Measurements from ENCODE around the gene PER2. TPM values are rescaled to one million over a fixed set of nuclear protein-coding genes. Genes with fewer than 3 reads are reported as not detected.

Gene PER2
- total and polyA plus RNA-seq, 9 of the 15 experiments (the other 6 are each of a cell fraction or from before 2014, with no cell fraction given) = 1.1 to 10.3 (median 2.9) TPM

DNA sequence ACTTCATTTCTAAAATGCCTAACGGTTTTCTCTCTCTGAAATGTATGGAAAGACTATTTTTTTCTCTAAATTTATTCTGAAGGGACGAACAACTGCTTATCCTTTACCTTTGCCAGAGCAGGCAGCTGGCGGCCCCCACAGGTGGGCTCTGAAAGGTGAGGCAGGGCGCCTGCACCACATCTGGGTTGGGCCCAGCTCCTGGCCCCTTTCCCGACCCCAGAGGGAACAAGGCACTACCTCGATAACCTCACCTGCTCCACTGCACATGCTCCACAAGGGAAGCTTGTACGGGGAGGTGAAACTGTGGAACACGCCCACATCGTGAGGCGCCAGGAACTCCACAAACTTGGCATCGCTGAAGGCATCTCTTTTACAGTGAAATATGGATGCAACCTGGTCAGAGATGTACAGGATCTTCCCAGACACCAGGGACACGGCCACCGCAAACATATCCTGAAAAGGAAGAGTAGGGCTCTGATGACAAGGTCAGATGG lies 17.3 kb downstream of the PER2 start (continued):
- TF ChIP-seq, protein P1, sequence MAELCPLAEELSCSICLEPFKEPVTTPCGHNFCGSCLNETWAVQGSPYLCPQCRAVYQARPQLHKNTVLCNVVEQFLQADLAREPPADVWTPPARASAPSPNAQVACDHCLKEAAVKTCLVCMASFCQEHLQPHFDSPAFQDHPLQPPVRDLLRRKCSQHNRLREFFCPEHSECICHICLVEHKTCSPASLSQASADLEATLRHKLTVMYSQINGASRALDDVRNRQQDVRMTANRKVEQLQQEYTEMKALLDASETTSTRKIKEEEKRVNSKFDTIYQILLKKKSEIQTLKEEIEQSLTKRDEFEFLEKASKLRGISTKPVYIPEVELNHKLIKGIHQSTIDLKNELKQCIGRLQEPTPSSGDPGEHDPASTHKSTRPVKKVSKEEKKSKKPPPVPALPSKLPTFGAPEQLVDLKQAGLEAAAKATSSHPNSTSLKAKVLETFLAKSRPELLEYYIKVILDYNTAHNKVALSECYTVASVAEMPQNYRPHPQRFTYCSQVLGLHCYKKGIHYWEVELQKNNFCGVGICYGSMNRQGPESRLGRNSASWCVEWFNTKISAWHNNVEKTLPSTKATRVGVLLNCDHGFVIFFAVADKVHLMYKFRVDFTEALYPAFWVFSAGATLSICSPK (IDR thresholded peaks at IDR 0.05; ENCODE audit: borderline replicate concordance) = no peak
- TF ChIP-seq TCF7L2 (IDR thresholded peaks at IDR 0.05; ENCODE audit: low read depth, low read length) = no peak
- TF ChIP-seq, protein P2, sequence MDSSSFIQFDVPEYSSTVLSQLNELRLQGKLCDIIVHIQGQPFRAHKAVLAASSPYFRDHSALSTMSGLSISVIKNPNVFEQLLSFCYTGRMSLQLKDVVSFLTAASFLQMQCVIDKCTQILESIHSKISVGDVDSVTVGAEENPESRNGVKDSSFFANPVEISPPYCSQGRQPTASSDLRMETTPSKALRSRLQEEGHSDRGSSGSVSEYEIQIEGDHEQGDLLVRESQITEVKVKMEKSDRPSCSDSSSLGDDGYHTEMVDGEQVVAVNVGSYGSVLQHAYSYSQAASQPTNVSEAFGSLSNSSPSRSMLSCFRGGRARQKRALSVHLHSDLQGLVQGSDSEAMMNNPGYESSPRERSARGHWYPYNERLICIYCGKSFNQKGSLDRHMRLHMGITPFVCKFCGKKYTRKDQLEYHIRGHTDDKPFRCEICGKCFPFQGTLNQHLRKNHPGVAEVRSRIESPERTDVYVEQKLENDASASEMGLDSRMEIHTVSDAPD (CRISPR knock-in tag; IDR thresholded peaks at IDR 0.05) = no peak

DNA sequence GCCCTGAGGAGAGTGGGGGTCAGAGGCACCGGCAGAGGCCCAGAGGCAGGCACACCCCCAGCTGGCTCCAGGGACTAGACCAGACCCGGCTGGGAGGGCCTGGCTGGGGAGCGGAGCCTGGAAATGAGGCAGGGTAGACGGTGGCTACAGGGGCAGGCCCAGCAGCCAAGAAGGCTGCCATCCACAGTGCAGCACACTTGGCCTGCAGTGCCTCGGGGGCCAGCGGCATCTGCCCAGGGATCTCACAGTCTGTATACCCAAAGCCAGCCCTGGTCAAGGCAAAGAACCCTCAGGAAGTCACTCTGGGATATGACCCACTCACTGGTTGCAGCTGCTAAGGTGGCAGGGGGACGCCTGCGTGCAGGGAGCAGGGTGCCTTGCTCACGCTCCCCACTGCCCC lies 17.8 kb downstream of the PER2 start:
- Histone ChIP-seq H2AFZ (ENCODE audit: low read depth, low read length) (no peak overlapping the region), H3K9me3 (replicated peaks; ENCODE audit: control insufficient read depth, insufficient read depth, low read depth, low read length) (no peaks in the 10 kb centered on the region), H3K36me3 (ENCODE audit: control insufficient read depth, insufficient read depth, low read length) (peaks cover 43% of the 10 kb centered on the region; the same call in 1 of the 3 replicates), H3K4me2 (ENCODE audit: insufficient read depth, low read length) (no peak overlapping the region), H3K27ac (ENCODE audit: extremely low read depth, low read depth, low read length) (no peak overlapping the region), H3K79me2 (ENCODE audit: control insufficient read depth, insufficient read depth, low read length) (no peaks in the 10 kb centered on the region), H3K4me1 (replicated peaks in 1 of 2; ENCODE audit: control insufficient read depth in 2 of 2, insufficient read depth in 2 of 2, low read length in 2 of 2) (no peaks in the 10 kb centered on the region; a peak in 1 of 5 replicates), H3K9ac (ENCODE audit: insufficient read depth in 1 of 2, low read depth in 2 of 2, low read length in 2 of 2) (no peak overlapping the region), H3K27me3 (ENCODE audit: control insufficient read depth in 2 of 2, insufficient read depth in 2 of 2, low read length in 2 of 2) (no peaks in the 10 kb centered on the region), H4K20me1 (replicated peaks; ENCODE audit: control insufficient read depth, insufficient read depth, low read length) (no peaks in the 10 kb centered on the region), H3K9me1 (ENCODE audit: control insufficient read depth, insufficient read depth, low read length) (no peaks in the 10 kb centered on the region), H3K4me3 (no peak overlapping the region)
- intact Hi-C loops (cut with micrococcal nuclease) = no loop called here
- TF ChIP-seq, protein P3, sequence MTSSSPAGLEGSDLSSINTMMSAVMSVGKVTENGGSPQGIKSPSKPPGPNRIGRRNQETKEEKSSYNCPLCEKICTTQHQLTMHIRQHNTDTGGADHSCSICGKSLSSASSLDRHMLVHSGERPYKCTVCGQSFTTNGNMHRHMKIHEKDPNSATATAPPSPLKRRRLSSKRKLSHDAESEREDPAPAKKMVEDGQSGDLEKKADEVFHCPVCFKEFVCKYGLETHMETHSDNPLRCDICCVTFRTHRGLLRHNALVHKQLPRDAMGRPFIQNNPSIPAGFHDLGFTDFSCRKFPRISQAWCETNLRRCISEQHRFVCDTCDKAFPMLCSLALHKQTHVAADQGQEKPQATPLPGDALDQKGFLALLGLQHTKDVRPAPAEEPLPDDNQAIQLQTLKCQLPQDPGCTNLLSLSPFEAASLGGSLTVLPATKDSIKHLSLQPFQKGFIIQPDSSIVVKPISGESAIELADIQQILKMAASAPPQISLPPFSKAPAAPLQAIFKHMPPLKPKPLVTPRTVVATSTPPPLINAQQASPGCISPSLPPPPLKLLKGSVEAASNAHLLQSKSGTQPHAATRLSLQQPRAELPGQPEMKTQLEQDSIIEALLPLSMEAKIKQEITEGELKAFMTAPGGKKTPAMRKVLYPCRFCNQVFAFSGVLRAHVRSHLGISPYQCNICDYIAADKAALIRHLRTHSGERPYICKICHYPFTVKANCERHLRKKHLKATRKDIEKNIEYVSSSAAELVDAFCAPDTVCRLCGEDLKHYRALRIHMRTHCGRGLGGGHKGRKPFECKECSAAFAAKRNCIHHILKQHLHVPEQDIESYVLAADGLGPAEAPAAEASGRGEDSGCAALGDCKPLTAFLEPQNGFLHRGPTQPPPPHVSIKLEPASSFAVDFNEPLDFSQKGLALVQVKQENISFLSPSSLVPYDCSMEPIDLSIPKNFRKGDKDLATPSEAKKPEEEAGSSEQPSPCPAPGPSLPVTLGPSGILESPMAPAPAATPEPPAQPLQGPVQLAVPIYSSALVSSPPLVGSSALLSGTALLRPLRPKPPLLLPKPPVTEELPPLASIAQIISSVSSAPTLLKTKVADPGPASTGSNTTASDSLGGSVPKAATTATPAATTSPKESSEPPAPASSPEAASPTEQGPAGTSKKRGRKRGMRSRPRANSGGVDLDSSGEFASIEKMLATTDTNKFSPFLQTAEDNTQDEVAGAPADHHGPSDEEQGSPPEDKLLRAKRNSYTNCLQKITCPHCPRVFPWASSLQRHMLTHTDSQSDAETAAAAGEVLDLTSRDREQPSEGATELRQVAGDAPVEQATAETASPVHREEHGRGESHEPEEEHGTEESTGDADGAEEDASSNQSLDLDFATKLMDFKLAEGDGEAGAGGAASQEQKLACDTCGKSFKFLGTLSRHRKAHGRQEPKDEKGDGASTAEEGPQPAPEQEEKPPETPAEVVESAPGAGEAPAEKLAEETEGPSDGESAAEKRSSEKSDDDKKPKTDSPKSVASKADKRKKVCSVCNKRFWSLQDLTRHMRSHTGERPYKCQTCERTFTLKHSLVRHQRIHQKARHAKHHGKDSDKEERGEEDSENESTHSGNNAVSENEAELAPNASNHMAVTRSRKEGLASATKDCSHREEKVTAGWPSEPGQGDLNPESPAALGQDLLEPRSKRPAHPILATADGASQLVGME (CRISPR knock-in tag; IDR thresholded peaks at IDR 0.05) = no peak
- TF ChIP-seq XRCC4 (IDR thresholded peaks at IDR 0.05; ENCODE audit: extremely low read depth, insufficient read depth, insufficient read length) = no peak
- no peak for TF ChIP-seq NFYB (IDR thresholded peaks at IDR 0.05; ENCODE audit: extremely low read depth, insufficient read length)
- TF ChIP-seq ZNF174 (CRISPR knock-in tag; IDR thresholded peaks at IDR 0.05) = no peak
- TF ChIP-seq, protein P4, sequence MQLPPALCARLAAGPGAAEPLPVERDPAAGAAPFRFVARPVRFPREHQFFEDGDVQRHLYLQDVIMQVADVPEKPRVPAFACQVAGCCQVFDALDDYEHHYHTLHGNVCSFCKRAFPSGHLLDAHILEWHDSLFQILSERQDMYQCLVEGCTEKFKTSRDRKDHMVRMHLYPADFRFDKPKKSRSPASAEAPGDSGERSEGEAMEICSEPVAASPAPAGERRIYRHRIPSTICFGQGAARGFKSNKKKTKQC (CRISPR knock-in tag; IDR thresholded peaks at IDR 0.05) = no peak
- no peak for TF ChIP-seq ZSCAN32 (CRISPR knock-in tag; IDR thresholded peaks at IDR 0.05)
- TF ChIP-seq CBFB (CRISPR knock-in tag; IDR thresholded peaks at IDR 0.05) = no peak
- FAIRE-seq (no peak), ATAC-seq (no peak), DNase-seq (ENCODE audit: extremely low read depth in 1 of 4, low spot score in 3 of 4) (no peak)
- no TSS peak for BruUV-seq (replicated peaks)
- in situ Hi-C loops (cut with MboI) = loop anchor here (25.0 kb wide), 1 partner anchor 408 kb away; the partner anchor contains the start of gene RAMP1
- ChIA-PET CTCF (ENCODE audit: low intra/inter-chr PET ratio) (no interaction called here), POLR2A (interaction anchor here (0.6 to 1.1 kb wide), 2 partner anchors 9 to 15 kb away, joined by 3 to 4 read pairs; no protein-coding TSS in a partner anchor)
- WGBS (ENCODE audit: insufficient coverage, low coverage, missing lambda C conversion rate) = 94% methylated on average over 6 of the region's 9 CpGs

All from K562 (cell line).